ENCODE data around the gene CDK2. TPM values are rescaled to one million over a fixed set of nuclear protein-coding genes. Genes with fewer than 3 reads are reported as not detected.
A peak's percentile ranks its signal among the peaks of the same experiment; 100 is the strongest.
"Not testable (repeated sequence)": the region's sequence is repeated elsewhere in the genome, so short reads cannot be mapped to it uniquely, and the experiment has no call there.

Gene CDK2
- polyA plus RNA-seq, 2 of the 4 experiments (the other 2 are of a cell fraction) = 51.0 to 53.8 TPM

DNA sequence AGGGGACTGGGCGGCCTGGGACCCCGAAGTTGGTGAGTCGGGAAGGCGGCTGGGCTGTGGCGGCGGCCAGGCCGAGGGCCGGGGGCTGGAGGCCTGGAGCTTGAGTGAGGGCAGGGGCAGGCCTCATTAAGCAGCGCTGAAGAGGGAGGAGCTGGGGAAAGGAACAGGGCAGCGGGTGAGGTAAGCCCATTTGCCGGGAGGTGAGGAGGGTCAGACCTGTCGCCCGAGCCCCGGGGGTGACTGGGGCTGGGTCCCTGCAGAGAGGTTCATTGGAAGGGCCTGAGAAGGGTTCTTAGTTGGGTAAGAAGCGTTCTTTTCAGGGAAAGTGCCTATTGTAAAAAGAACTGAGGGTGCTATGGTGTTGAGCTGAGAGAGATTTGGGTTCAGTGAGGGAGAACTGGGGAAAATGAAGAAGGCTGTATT is 7.7 kb downstream of the CDK2 start:
- Histone ChIP-seq H3K27ac (peak overlapping the region; percentile 94 to 95), H3K4me1 (peaks cover 20% of the 10 kb centered on the region; the same call in 2 of the 3 replicates), H3K4me2 (peak overlapping the region; percentile 74), H3K4me3 (peak overlapping the region; percentile 93), H3K9me3 (no peaks in the 10 kb centered on the region)
- POLR2A ChIA-PET = interaction anchor here (0.6 to 1.8 kb wide), 16 partner anchors 10 to 245 kb away, joined by 3 to 8 read pairs (median 4); partner anchors contain the start of genes CD63, ESYT1, PA2G4 and PYM1
- FAIRE-seq (no peak), DNase-seq (ENCODE audit: low read depth in 1 of 2, low spot score in 1 of 2) (peak; percentile 56 to 60), ATAC-seq (peak; percentile 65 to 70)
- CTCF ChIA-PET = interaction anchor here (0.9 to 2.9 kb wide), 15 partner anchors 11 to 235 kb away, joined by 3 to 15 read pairs (median 6); partner anchors contain the start of gene SUOX
- TF ChIP-seq FOSB (CRISPR knock-in tag; IDR thresholded peaks at IDR 0.05) (0 out of 2 replicates have a peak, but pooled peaks have one; percentile 37), CBX8 (IDR thresholded peaks at IDR 0.05) (no peak)
- 2% methylated on average over 14 of the region's 15 CpGs for WGBS (ENCODE audit: missing lambda C conversion rate)

DNA sequence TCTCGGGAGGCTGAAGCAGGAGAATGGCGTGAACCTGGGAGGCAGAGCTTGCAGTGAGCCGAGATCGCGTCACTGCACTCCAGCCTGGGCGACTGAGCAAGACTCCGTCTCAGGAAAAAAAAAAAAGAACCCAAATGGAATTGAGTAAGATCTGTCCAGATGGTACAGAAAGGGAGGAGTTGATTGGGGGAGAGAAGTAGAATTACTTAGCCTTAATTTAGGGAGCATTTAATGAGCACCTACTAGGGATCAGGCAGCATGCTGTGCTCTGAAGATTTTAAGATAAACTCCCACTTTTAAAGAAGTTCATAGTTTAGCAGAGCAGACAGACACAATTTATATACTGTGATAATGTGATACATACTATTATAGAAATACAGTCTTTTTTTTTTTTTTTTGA is 11.8 kb downstream of the CDK2 start:
- ChIA-PET POLR2A (no interaction called here), CTCF (interaction anchor here (1.2 to 9.8 kb wide), 4 partner anchors 18 to 48 kb away, joined by 3 to 96 read pairs (median 7); partner anchors contain the start of gene SUOX)
- WGBS (ENCODE audit: missing lambda C conversion rate) = 99% methylated on average over 7 of the region's 7 CpGs
- H3K9me3 ChIP-seq = no peaks in the 10 kb centered on the region
- no peak overlapping the region for H3K27ac ChIP-seq
- H3K4me2 ChIP-seq = no peak overlapping the region
- no peak for FAIRE-seq
- no peak for ATAC-seq
- peaks cover 6% of the 10 kb centered on the region; the same call in 1 of the 3 replicates for H3K4me1 ChIP-seq
- DNase-seq (ENCODE audit: low read depth in 1 of 2, low spot score in 1 of 2) = no peak
- no peak for TF ChIP-seq CBX2 (IDR thresholded peaks at IDR 0.05; ENCODE audit: borderline replicate concordance, low read depth)
- TF ChIP-seq, protein P1, sequence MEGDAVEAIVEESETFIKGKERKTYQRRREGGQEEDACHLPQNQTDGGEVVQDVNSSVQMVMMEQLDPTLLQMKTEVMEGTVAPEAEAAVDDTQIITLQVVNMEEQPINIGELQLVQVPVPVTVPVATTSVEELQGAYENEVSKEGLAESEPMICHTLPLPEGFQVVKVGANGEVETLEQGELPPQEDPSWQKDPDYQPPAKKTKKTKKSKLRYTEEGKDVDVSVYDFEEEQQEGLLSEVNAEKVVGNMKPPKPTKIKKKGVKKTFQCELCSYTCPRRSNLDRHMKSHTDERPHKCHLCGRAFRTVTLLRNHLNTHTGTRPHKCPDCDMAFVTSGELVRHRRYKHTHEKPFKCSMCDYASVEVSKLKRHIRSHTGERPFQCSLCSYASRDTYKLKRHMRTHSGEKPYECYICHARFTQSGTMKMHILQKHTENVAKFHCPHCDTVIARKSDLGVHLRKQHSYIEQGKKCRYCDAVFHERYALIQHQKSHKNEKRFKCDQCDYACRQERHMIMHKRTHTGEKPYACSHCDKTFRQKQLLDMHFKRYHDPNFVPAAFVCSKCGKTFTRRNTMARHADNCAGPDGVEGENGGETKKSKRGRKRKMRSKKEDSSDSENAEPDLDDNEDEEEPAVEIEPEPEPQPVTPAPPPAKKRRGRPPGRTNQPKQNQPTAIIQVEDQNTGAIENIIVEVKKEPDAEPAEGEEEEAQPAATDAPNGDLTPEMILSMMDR (IDR thresholded peaks at IDR 0.05) = no peak
- TF ChIP-seq ZNF302 (CRISPR knock-in tag; IDR thresholded peaks at IDR 0.05) = no peak
- no peak for TF ChIP-seq RNF2 (IDR thresholded peaks at IDR 0.05; ENCODE audit: borderline replicate concordance, low read depth)
- TF ChIP-seq HDAC2 (IDR thresholded peaks at IDR 0.05) = no peak
- TF ChIP-seq EHF (CRISPR knock-in tag; IDR thresholded peaks at IDR 0.05) = no peak
- TF ChIP-seq ZC3H11A (IDR thresholded peaks at IDR 0.05) = no peak
- TF ChIP-seq SMC3 (IDR thresholded peaks at IDR 0.05) = no peak
- no peak for TF ChIP-seq HOXB5 (CRISPR knock-in tag; IDR thresholded peaks at IDR 0.05)
- no peak for TF ChIP-seq ZFP36 (IDR thresholded peaks at IDR 0.05; ENCODE audit: borderline replicate concordance, partially characterized antibody)
- no peak for TF ChIP-seq FOSL2 (IDR thresholded peaks at IDR 0.05)
- no peak for TF ChIP-seq FOSL2 (CRISPR knock-in tag; IDR thresholded peaks at IDR 0.05)
- no peak for TF ChIP-seq FOXS1 (CRISPR knock-in tag; IDR thresholded peaks at IDR 0.05)
- no peak for TF ChIP-seq CHD2 (IDR thresholded peaks at IDR 0.05; ENCODE audit: low read length, partially characterized antibody)
- no peak for TF ChIP-seq SREBF2 (IDR thresholded peaks at IDR 0.05)
- no peak for TF ChIP-seq NPAS2 (CRISPR knock-in tag; IDR thresholded peaks at IDR 0.05; ENCODE audit: borderline replicate concordance)
- TF ChIP-seq JUNB (IDR thresholded peaks at IDR 0.05) = no peak
- TF ChIP-seq CEBPB (IDR thresholded peaks at IDR 0.05) = no peak
- no peak overlapping the region for H3K4me3 ChIP-seq

DNA sequence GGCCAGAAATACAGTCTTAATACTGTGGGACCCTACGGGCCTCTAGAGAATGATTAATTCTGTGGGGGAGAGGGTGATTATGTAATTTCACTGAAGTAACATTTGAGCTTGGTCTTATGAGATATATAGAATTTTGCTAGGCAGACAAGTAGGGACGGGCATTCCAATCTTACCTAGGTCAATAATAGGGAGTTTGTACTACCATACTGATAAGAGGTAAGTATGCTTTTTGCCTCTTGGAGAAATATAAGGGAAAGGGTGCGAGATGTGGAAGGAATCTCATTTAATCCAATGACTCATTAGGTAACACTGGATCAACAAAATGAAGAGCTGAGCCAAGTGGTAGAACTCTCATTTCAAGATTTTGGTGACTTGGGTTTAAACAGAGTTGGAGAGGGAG is 12.4 kb downstream of the CDK2 start:
- ATAC-seq (no peak), DNase-seq (ENCODE audit: low read depth in 1 of 2, low spot score in 1 of 2) (no peak), FAIRE-seq (no peak)
- 96% methylated on average over 3 of the region's 3 CpGs for WGBS (ENCODE audit: missing lambda C conversion rate)
- CTCF ChIA-PET = interaction anchor here (0.8 to 9.8 kb wide), 2 partner anchors 19 to 51 kb away, joined by 3 to 96 read pairs; partner anchors contain the start of gene SUOX
- no peak overlapping the region for H3K4me2 ChIP-seq
- POLR2A ChIA-PET = no interaction called here
- TF ChIP-seq POLR2AphosphoS2 (conservative IDR thresholded peaks at IDR 0.05; ENCODE audit: low read length) (no peak), RNF2 (IDR thresholded peaks at IDR 0.05; ENCODE audit: borderline replicate concordance, low read depth) (no peak), JUNB (IDR thresholded peaks at IDR 0.05) (no peak), BCL3 (IDR thresholded peaks at IDR 0.05) (no peak), MAFK (IDR thresholded peaks at IDR 0.05; ENCODE audit: partially characterized antibody) (no peak)
- H3K27ac ChIP-seq = no peak overlapping the region
- peaks cover 6% of the 10 kb centered on the region; the same call in 1 of the 3 replicates for H3K4me1 ChIP-seq
- no peaks in the 10 kb centered on the region for H3K9me3 ChIP-seq
- no peak overlapping the region for H3K4me3 ChIP-seq

GRCh38 chr12:55981882-55982281 is 15.3 kb downstream of the CDK2 start:
- H3K9me3 ChIP-seq; H3K4me1 ChIP-seq; POLR2A ChIA-PET; H3K4me2 ChIP-seq; H3K4me3 ChIP-seq; DNase-seq (ENCODE audit: low read depth in 1 of 2, low spot score in 1 of 2); H3K27ac ChIP-seq; FAIRE-seq; ATAC-seq: not testable (repeated sequence)
- WGBS (ENCODE audit: missing lambda C conversion rate) = 81% methylated on average over 5 of the region's 5 CpGs
- CTCF ChIA-PET = interaction anchor here (0.6 to 9.8 kb wide), 8 partner anchors 8 to 243 kb away, joined by 3 to 96 read pairs (median 4); partner anchors contain the start of genes RAB5B and SUOX

All from A549 (cell line).